Lower lobe of right lung (tissue), 2 donors: ENCODE results near the gene SRCAP. TPM values are rescaled to one million over a fixed set of nuclear protein-coding genes. Genes with fewer than 3 reads are reported as not detected.
A peak's percentile ranks its signal among the peaks of the same experiment; 100 is the strongest.

Experiments used
- ATAC-seq, 2 donors: fragments of 200-7000 bp; cut with Tn5 transposase; one replicate each; pipeline ENCODE4 v1.9.1; 2020 to 2022; ENCODE audit warnings: mild to moderate bottlenecking in 2 of 2, moderate library complexity in 2 of 2
- DNase-seq: peaks from one replicate; pipeline ENCODE4 v3.0.0-alpha.2; 2020
- H3K27ac ChIP-seq: fragments of 200-600 bp; one replicate; pipeline ENCODE4 v1.8.0; 2022
- H3K27me3 ChIP-seq: fragments of 200-600 bp; one replicate; pipeline ENCODE4 v1.8.0; 2022; ENCODE audit warnings: low read depth
- H3K36me3 ChIP-seq: fragments of 200-600 bp; one replicate; pipeline ENCODE4 v1.8.0; 2022; ENCODE audit warnings: mild to moderate bottlenecking
- H3K4me1 ChIP-seq: fragments of 200-600 bp; one replicate; pipeline ENCODE4 v1.8.0; 2022
- H3K4me3 ChIP-seq: fragments of 200-600 bp; one replicate; pipeline ENCODE4 v1.8.0; 2022; ENCODE audit warnings: mild to moderate bottlenecking
- H3K9me3 ChIP-seq: fragments of 200-600 bp; one replicate; pipeline ENCODE4 v1.8.0; 2022
- intact Hi-C: fragments of 100-400 bp; cut with DNase I; formaldehyde crosslinking; loops from one replicate; pipeline ENCODE4 v1.11.0; 2022
- total RNA-seq: library from RNA; stranded (reverse); fragmentation: NEBNext Ultra II Directional; extraction: Animal tissue kit (Norgen Biotek cat#: 25700); gene quantifications from one replicate; pipeline ENCODE4 v1.2.1, GENCODE V29; 2021
- TF ChIP-seq, protein P1 (sequence below): fragments of 200-600 bp; IDR thresholded peaks from one replicate; pipeline ENCODE4 v1.8.0; 2022; ENCODE audit warnings: antibody characterized with exemption, mild to moderate bottlenecking
- donor health status: DM: no; HTN: yes; CAD: no; lungs with severe emphysema.

SRCAP gene
- total RNA-seq, 1 donor from 2014 or later, result 73.8 TPM

DNA sequence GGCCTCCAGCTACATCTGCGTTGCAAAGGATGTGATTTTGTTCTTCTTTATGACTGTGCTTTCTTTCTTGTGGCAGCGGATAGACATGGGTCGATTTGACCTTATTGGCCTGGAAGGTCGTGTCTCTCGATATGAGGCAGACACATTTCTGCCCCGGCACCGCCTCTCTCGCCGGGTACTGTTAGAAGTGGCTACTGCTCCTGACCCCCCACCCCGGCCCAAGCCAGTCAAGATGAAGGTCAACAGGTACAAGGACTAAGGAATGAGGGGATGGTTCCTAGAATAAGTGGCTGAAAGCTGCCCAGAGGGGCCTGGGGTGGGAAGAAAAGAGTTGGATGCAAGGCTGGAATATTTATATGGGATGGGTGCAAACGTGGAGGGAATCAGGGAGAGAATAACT is 21.1 kb downstream of the SRCAP start:
- H3K27ac ChIP-seq, result no peak overlapping the region
- intact Hi-C loops, result no loop called here
- H3K36me3 ChIP-seq, result peaks cover 100% of the 10 kb centered on the region
- DNase-seq (no peak), ATAC-seq (no peak)
- TF ChIP-seq, protein P1, sequence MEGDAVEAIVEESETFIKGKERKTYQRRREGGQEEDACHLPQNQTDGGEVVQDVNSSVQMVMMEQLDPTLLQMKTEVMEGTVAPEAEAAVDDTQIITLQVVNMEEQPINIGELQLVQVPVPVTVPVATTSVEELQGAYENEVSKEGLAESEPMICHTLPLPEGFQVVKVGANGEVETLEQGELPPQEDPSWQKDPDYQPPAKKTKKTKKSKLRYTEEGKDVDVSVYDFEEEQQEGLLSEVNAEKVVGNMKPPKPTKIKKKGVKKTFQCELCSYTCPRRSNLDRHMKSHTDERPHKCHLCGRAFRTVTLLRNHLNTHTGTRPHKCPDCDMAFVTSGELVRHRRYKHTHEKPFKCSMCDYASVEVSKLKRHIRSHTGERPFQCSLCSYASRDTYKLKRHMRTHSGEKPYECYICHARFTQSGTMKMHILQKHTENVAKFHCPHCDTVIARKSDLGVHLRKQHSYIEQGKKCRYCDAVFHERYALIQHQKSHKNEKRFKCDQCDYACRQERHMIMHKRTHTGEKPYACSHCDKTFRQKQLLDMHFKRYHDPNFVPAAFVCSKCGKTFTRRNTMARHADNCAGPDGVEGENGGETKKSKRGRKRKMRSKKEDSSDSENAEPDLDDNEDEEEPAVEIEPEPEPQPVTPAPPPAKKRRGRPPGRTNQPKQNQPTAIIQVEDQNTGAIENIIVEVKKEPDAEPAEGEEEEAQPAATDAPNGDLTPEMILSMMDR, result no peak
- no peaks in the 10 kb centered on the region for H3K9me3 ChIP-seq
- H3K4me1 ChIP-seq, result peaks cover 5% of the 10 kb centered on the region
- H3K4me3 ChIP-seq, result no peak overlapping the region
- no peaks in the 10 kb centered on the region for H3K27me3 ChIP-seq

DNA sequence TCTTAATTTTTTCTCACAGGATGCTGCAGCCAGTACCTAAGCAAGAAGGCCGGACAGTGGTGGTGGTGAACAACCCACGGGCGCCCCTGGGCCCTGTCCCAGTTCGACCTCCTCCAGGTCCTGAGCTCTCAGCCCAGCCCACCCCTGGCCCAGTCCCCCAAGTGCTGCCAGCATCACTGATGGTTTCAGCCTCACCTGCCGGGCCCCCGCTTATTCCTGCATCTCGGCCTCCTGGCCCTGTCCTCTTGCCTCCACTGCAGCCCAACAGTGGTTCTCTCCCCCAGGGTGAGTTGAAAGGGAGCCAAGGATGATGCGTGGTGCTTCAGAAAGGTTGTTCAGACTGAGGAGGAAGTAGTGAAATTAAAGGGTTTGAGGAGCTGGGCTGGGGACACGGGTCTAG is 21.7 kb downstream of the SRCAP start:
- no peak for DNase-seq
- Histone ChIP-seq H3K4me3 (no peak overlapping the region), H3K9me3 (no peaks in the 10 kb centered on the region), H3K27ac (no peak overlapping the region), H3K27me3 (no peaks in the 10 kb centered on the region), H3K4me1 (no peaks in the 10 kb centered on the region), H3K36me3 (peaks cover 100% of the 10 kb centered on the region)
- no peak for ATAC-seq
- TF ChIP-seq, protein P1, result no peak
- intact Hi-C loops, result no loop called here

DNA sequence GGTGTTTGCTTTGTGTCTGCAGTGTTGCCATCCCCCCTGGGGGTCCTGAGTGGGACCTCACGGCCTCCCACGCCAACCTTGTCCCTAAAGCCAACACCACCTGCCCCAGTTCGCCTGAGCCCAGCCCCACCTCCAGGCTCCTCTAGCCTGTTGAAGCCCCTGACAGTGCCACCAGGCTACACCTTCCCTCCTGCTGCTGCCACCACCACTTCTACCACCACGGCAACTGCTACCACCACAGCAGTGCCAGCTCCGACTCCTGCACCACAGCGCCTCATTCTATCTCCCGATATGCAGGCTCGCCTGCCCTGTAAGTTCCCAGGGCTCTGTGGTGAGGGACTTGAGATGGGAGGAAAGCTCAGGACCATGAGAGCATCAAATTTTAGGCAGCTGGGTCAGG is 22.2 kb downstream of the SRCAP start:
- Histone ChIP-seq H3K4me3 (no peak overlapping the region), H3K9me3 (no peaks in the 10 kb centered on the region), H3K36me3 (peaks cover 100% of the 10 kb centered on the region), H3K27ac (no peak overlapping the region), H3K4me1 (no peaks in the 10 kb centered on the region), H3K27me3 (no peaks in the 10 kb centered on the region)
- TF ChIP-seq, protein P1, result no peak
- DNase-seq (no peak), ATAC-seq (no peak)
- intact Hi-C loops, result no loop called here

DNA sequence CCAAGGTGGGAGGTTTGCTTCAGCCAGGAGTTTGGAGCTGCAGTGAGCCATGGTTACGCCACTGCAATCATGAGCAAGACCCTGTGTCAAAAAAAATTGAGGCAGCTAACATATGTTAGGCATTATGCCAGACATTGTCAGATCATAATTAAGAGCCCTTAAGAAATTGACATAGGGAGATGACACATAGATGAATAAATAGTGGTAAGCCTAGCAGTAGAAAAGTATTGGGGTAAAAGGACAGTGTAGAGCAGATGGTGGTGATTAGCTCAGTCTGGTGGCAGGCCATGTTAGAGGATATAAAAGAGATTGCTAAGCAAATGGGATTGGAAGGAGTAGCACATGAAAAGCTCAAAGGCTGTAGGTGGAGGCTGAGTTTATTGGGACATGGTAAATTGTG is 22.6 kb downstream of the SRCAP start:
- Histone ChIP-seq H3K27me3 (no peaks in the 10 kb centered on the region), H3K9me3 (no peaks in the 10 kb centered on the region), H3K4me3 (no peak overlapping the region), H3K36me3 (peaks cover 100% of the 10 kb centered on the region), H3K27ac (no peak overlapping the region), H3K4me1 (no peaks in the 10 kb centered on the region)
- intact Hi-C loops, result no loop called here
- TF ChIP-seq, protein P1, result no peak
- DNase-seq (no peak), ATAC-seq (no peak)

DNA sequence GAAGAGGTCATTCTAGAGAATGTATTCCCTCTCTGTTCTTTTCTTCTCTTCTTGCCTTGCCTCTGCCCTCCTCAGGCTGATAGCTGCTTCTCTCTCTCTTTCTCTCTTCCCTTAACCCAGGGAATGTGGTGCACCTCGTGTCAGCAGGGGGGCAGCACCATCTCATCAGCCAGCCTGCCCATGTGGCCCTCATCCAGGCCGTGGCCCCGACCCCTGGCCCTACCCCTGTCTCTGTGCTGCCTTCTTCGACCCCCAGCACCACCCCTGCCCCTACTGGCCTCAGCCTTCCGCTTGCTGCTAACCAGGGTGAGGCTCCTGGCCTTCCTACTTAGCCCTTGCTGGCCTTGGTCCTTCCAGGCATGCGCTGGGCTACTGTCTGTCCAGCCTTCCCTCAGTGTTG is 23.5 kb downstream of the SRCAP start:
- Histone ChIP-seq H3K9me3 (no peaks in the 10 kb centered on the region), H3K4me1 (no peaks in the 10 kb centered on the region), H3K36me3 (peaks cover 100% of the 10 kb centered on the region), H3K27ac (no peak overlapping the region), H3K27me3 (no peaks in the 10 kb centered on the region), H3K4me3 (no peak overlapping the region)
- TF ChIP-seq, protein P1, result no peak
- intact Hi-C loops, result no loop called here
- ATAC-seq (peak in 1 of 2 donors; percentile 14), DNase-seq (no peak)

DNA sequence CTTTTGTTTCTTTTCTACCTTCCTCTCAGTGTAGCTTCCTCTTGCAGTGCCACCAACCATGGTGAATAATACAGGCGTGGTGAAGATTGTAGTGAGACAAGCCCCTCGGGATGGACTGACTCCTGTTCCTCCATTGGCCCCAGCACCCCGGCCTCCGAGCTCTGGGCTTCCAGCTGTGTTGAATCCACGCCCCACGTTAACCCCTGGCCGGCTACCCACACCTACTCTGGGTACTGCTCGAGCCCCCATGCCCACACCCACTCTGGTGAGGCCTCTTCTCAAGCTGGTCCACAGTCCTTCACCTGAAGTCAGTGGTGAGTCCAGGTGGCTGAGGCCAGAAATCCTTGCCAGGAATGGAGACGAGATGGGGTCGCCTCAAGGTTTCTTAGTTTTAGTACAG is 23.9 kb downstream of the SRCAP start:
- no peak for ATAC-seq
- H3K4me3 ChIP-seq, result no peak overlapping the region
- TF ChIP-seq, protein P1, result no peak
- DNase-seq, result no peak
- no peaks in the 10 kb centered on the region for H3K4me1 ChIP-seq
- intact Hi-C loops, result no loop called here
- H3K27ac ChIP-seq, result no peak overlapping the region
- H3K36me3 ChIP-seq, result peaks cover 98% of the 10 kb centered on the region
- H3K27me3 ChIP-seq, result no peaks in the 10 kb centered on the region
- no peaks in the 10 kb centered on the region for H3K9me3 ChIP-seq
